PC-9 (cell line): ENCODE measurements around the gene SIX2. TPM values are rescaled to one million over a fixed set of nuclear protein-coding genes. Genes with fewer than 3 reads are reported as not detected.

Experiments used
- BruUV-seq: library from RNA; stranded (reverse); fragments of 400-500 nt; replicated peaks from 2 replicates; lab custom pipeline; 2021; lab: Mats Ljungman, UMichigan
- CTCF ChIA-PET: fragments of 300-600 bp; sonication (Branson Sonifier 250); formaldehyde crosslinking; loops from one replicate; lab custom pipeline; 2022; ENCODE audit warnings: antibody characterized with exemption; lab: Charles Lee
- POLR2A ChIA-PET: fragments of 300-600 bp; sonication (Branson Sonifier 250); formaldehyde crosslinking; loops from one replicate; lab custom pipeline; 2022; ENCODE audit warnings: antibody characterized with exemption; ENCODE audit not compliant: unreplicated experiment; lab: Charles Lee
- DNase-seq, 2 experiments: peaks; one replicate each; pipeline versions ENCODE4 v3.0.0 to v3.0.0-alpha.2; 2015 to 2022; ENCODE audit warnings: mixed read lengths in 1 of 2
- H2AFZ ChIP-seq: fragments of 200-600 bp; sonication (generic); 2 replicates; pipeline ENCODE4 v1.8.1; 2017; ENCODE audit warnings: antibody characterized with exemption
- H3F3A ChIP-seq: fragments of 200-600 bp; sonication (generic); 2 replicates; pipeline ENCODE4 v1.8.1; 2017; ENCODE audit warnings: antibody characterized with exemption, mild to moderate bottlenecking, low read depth; ENCODE audit not compliant: insufficient read depth
- H3K27ac ChIP-seq: fragments of 200-600 bp; sonication (generic); 2 replicates; pipeline ENCODE4 v1.6.1; 2016; ENCODE audit warnings: mixed run types
- H3K27me3 ChIP-seq: fragments of 200-600 bp; sonication (generic); 2 replicates; pipeline ENCODE4 v1.6.1; 2016; ENCODE audit warnings: low read depth, mixed run types; ENCODE audit not compliant: insufficient read depth
- H3K36me3 ChIP-seq: fragments of 200-600 bp; sonication (generic); 2 replicates; pipeline ENCODE4 v1.6.1; 2016; ENCODE audit warnings: low read depth, mixed run types
- H3K4me1 ChIP-seq: fragments of 200-600 bp; sonication (generic); replicated peaks from 2 replicates; pipeline ENCODE4 v1.6.1; 2016; ENCODE audit warnings: mixed run types; ENCODE audit not compliant: insufficient read depth
- H3K4me2 ChIP-seq: fragments of 200-600 bp; sonication (generic); 2 replicates; pipeline ENCODE4 v1.6.1; 2017; ENCODE audit warnings: mixed run types
- H3K4me3 ChIP-seq: fragments of 200-600 bp; sonication (generic); 2 replicates; pipeline ENCODE4 v1.6.1; 2016; ENCODE audit warnings: mixed run types
- H3K79me2 ChIP-seq: fragments of 200-600 bp; sonication (generic); 2 replicates; pipeline ENCODE4 v1.6.1; 2017; ENCODE audit warnings: low read depth, mixed run types
- H3K9me2 ChIP-seq: fragments of 200-600 bp; sonication (generic); 2 replicates; pipeline ENCODE4 v1.8.1; 2017; ENCODE audit warnings: mild to moderate bottlenecking; ENCODE audit not compliant: insufficient read depth
- H3K9me3 ChIP-seq: fragments of 200-600 bp; sonication (generic); 2 replicates; pipeline ENCODE4 v1.8.1; 2016; ENCODE audit warnings: low read depth; ENCODE audit not compliant: insufficient read depth
- H4K20me1 ChIP-seq: fragments of 200-600 bp; sonication (generic); 2 replicates; pipeline ENCODE4 v1.8.1; 2017; ENCODE audit not compliant: insufficient read depth
- CTCF ChIP-seq: fragments of 200-600 bp; sonication (generic); conservative IDR thresholded peaks from 2 replicates; pipeline ENCODE4 v1.6.1; 2017; ENCODE audit warnings: mixed run types, antibody characterized with exemption, mild to moderate bottlenecking, moderate library complexity
- EZH2 ChIP-seq: fragments of 200-600 bp; sonication (generic); IDR thresholded peaks from 2 replicates; pipeline ENCODE4 v1.8.0; 2017; ENCODE audit warnings: antibody characterized with exemption, low read depth
- intact Hi-C: fragments of 100-400 bp; cut with micrococcal nuclease; formaldehyde crosslinking; loops from one replicate; pipeline ENCODE4 v1.10.0; 2022; ENCODE audit not compliant: unreplicated experiment
- total RNA-seq: library from RNA; stranded (reverse); gene quantifications from 2 replicates; pipeline ENCODE4 v1.2.3, GENCODE V29; 2021

Gene SIX2
- total RNA-seq, 1 experiment from 2014 or later, result 10.2 TPM

GRCh38 chr2:45033302-45033701 is 24.1 kb upstream of the SIX2 start:
- H3K9me3 ChIP-seq, result no peaks in the 10 kb centered on the region
- ChIA-PET CTCF (no interaction called here), POLR2A (no interaction called here)
- no peak overlapping the region for H2AFZ ChIP-seq
- no peaks in the 10 kb centered on the region for H3F3A ChIP-seq
- no peak overlapping the region for H3K27ac ChIP-seq
- H3K27me3 ChIP-seq, result no peaks in the 10 kb centered on the region
- no peaks in the 10 kb centered on the region for H3K9me2 ChIP-seq
- 0 out of 2 replicates have a peak, but pooled peaks cover 3% of the 10 kb centered on the region for H3K4me1 ChIP-seq
- DNase-seq, result no peak
- no TSS peak for BruUV-seq
- TF ChIP-seq EZH2 (no peak), CTCF (no peak)
- H4K20me1 ChIP-seq, result no peaks in the 10 kb centered on the region
- H3K79me2 ChIP-seq, result no peaks in the 10 kb centered on the region
- intact Hi-C loops, result no loop called here
- H3K36me3 ChIP-seq, result no peaks in the 10 kb centered on the region
- no peak overlapping the region for H3K4me3 ChIP-seq
- H3K4me2 ChIP-seq, result no peak overlapping the region

GRCh38 chr2:45031028-45031427 is 21.8 kb upstream of the SIX2 start:
- H3K9me2 ChIP-seq, result no peaks in the 10 kb centered on the region
- ChIA-PET POLR2A (no interaction called here), CTCF (no interaction called here)
- H3K36me3 ChIP-seq, result no peaks in the 10 kb centered on the region
- no peak overlapping the region for H3K4me3 ChIP-seq
- BruUV-seq, result no TSS peak
- H4K20me1 ChIP-seq, result no peaks in the 10 kb centered on the region
- DNase-seq, result no peak
- no peak overlapping the region for H2AFZ ChIP-seq
- 0 out of 2 replicates have a peak, but pooled peaks cover 6% of the 10 kb centered on the region for H3K4me1 ChIP-seq
- no peaks in the 10 kb centered on the region for H3K79me2 ChIP-seq
- no peaks in the 10 kb centered on the region for H3K27me3 ChIP-seq
- H3K4me2 ChIP-seq, result no peak overlapping the region
- no peaks in the 10 kb centered on the region for H3F3A ChIP-seq
- intact Hi-C loops, result no loop called here
- no peak overlapping the region for H3K27ac ChIP-seq
- TF ChIP-seq CTCF, result no peak
- TF ChIP-seq EZH2, result no peak
- no peaks in the 10 kb centered on the region for H3K9me3 ChIP-seq

GRCh38 chr2:45030553-45030952 is 21.3 kb upstream of the SIX2 start:
- Histone ChIP-seq H2AFZ (no peak overlapping the region), H3K79me2 (no peaks in the 10 kb centered on the region), H3F3A (no peaks in the 10 kb centered on the region), H3K4me2 (no peak overlapping the region), H3K4me3 (no peak overlapping the region), H3K27me3 (no peaks in the 10 kb centered on the region), H3K9me3 (no peaks in the 10 kb centered on the region), H3K9me2 (no peaks in the 10 kb centered on the region), H3K36me3 (no peaks in the 10 kb centered on the region), H3K27ac (no peak overlapping the region), H3K4me1 (0 out of 2 replicates have a peak, but pooled peaks cover 6% of the 10 kb centered on the region), H4K20me1 (no peaks in the 10 kb centered on the region)
- TF ChIP-seq EZH2, result no peak
- TF ChIP-seq CTCF, result no peak
- intact Hi-C loops, result no loop called here
- CTCF ChIA-PET, result no interaction called here
- DNase-seq, result no peak
- no TSS peak for BruUV-seq
- POLR2A ChIA-PET, result no interaction called here
